Mucosa of stomach (tissue), 1 donor: ENCODE results near the gene RAB23.

Experiments
- H3K27me3 ChIP-seq: one replicate; pipeline ENCODE4 v1.7.0; 2013; ENCODE audit warnings: mild to moderate bottlenecking, low read length; ENCODE audit not compliant: control insufficient read depth, insufficient read depth
- H3K36me3 ChIP-seq: one replicate; pipeline ENCODE4 v1.7.0; 2013; ENCODE audit warnings: low read length; ENCODE audit not compliant: control insufficient read depth, insufficient read depth
- H3K4me1 ChIP-seq: one replicate; pipeline ENCODE4 v1.7.0; 2013; ENCODE audit warnings: mild to moderate bottlenecking, low read length; ENCODE audit not compliant: control insufficient read depth, insufficient read depth
- H3K4me3 ChIP-seq: one replicate; pipeline ENCODE4 v1.7.0; 2013; ENCODE audit warnings: low read length
- H3K9ac ChIP-seq: one replicate; pipeline ENCODE4 v1.7.0; 2013; ENCODE audit warnings: mild to moderate bottlenecking, low read length, moderate library complexity
- H3K9me3 ChIP-seq: one replicate; pipeline ENCODE4 v1.7.0; 2013; ENCODE audit warnings: mild to moderate bottlenecking, low read length, moderate library complexity; ENCODE audit not compliant: control insufficient read depth
- donor health status: Pancreatic carcinoma.

Gene RAB23

GRCh38 chr6:57143690-57144089, 78.4 kb downstream of the RAB23 start:
- Histone ChIP-seq H3K9ac (no peak overlapping the region), H3K4me3 (no peak overlapping the region), H3K27me3 (no peaks in the 10 kb centered on the region), H3K9me3 (no peaks in the 10 kb centered on the region), H3K36me3 (no peaks in the 10 kb centered on the region), H3K4me1 (no peaks in the 10 kb centered on the region)

- Histone ChIP-seq H3K27me3 (no peaks in the 10 kb centered on the region), H3K36me3 (no peaks in the 10 kb centered on the region), H3K9ac (no peak overlapping the region), H3K4me3 (no peak overlapping the region), H3K9me3 (no peaks in the 10 kb centered on the region), H3K4me1 (no peaks in the 10 kb centered on the region)
Measured at GRCh38 chr6:57142178-57142525, 80.0 kb downstream of the RAB23 start.

GRCh38 chr6:57141451-57142177, 80.5 kb downstream of the RAB23 start:
- Histone ChIP-seq H3K9ac (no peak overlapping the region), H3K9me3 (no peaks in the 10 kb centered on the region), H3K27me3 (no peaks in the 10 kb centered on the region), H3K4me1 (no peaks in the 10 kb centered on the region), H3K36me3 (no peaks in the 10 kb centered on the region), H3K4me3 (no peak overlapping the region)

- H3K4me1 ChIP-seq: no peaks in the 10 kb centered on the region
Measured at GRCh38 chr6:57138026-57138425, 84.1 kb downstream of the RAB23 start.

GRCh38 chr6:57137350-57137749, 84.8 kb downstream of the RAB23 start:
- no peaks in the 10 kb centered on the region for H3K9me3 ChIP-seq
- no peak overlapping the region for H3K4me3 ChIP-seq
- no peak overlapping the region for H3K9ac ChIP-seq
- no peaks in the 10 kb centered on the region for H3K36me3 ChIP-seq
- H3K4me1 ChIP-seq: no peaks in the 10 kb centered on the region
- no peaks in the 10 kb centered on the region for H3K27me3 ChIP-seq

More at GRCh38 chr6:57138026-57138425, 84.1 kb downstream of the RAB23 start:
- Histone ChIP-seq H3K27me3 (no peaks in the 10 kb centered on the region), H3K36me3 (no peaks in the 10 kb centered on the region), H3K9ac (no peak overlapping the region), H3K9me3 (no peaks in the 10 kb centered on the region), H3K4me3 (no peak overlapping the region)
